HK-2 (cell line): ENCODE results near the gene BANP.
"Not testable (repeated sequence)": the region's sequence is repeated elsewhere in the genome, so short reads cannot be mapped to it uniquely, and the experiment has no call there.

Experiments used
- DNase-seq: peaks from one replicate; pipeline ENCODE4 v3.0.0-alpha.2; 2018; ENCODE audit not compliant: unreplicated experiment

Gene BANP

DNA sequence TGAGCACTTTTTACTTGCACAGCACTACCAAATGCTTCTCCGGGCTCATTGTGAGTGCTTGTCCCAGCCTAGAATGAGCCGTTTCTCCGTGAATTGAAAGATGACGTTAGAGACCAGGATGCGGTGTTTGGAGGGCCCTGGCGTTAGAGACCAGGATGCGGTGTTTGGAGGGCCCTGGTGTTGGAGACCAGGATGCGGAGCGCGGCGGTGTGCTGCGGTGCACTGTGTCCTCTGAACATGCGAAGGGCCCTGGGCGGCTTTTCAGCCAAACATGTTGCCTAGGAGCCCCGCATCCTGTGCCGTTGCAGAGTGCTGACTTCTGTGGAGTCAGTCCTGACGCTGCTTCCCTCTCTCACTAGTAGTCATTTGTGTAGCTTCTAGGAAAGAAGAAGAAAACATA lies 42.7 kb downstream of the BANP start:
- no peak for DNase-seq

DNA sequence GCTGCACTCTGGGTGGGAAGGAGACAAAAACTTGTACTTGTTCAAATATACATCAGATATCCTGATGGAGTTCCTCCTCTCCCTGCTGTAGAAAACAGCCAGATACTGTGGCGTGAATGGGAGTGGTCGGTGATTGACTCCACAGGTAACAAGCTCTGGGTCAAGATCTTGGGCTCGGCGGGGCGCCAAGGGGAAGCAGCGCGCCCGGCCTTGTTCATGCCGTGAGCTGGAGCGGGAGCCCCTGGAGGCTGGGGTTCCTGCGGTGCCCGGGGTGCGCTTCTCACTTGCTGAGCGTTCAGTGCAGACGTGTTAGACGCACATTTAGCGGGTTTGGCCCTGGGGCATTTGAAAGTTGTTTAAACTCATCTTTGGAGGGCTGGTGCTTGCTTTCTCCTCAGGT lies 44.4 kb downstream of the BANP start:
- DNase-seq = no peak

DNA sequence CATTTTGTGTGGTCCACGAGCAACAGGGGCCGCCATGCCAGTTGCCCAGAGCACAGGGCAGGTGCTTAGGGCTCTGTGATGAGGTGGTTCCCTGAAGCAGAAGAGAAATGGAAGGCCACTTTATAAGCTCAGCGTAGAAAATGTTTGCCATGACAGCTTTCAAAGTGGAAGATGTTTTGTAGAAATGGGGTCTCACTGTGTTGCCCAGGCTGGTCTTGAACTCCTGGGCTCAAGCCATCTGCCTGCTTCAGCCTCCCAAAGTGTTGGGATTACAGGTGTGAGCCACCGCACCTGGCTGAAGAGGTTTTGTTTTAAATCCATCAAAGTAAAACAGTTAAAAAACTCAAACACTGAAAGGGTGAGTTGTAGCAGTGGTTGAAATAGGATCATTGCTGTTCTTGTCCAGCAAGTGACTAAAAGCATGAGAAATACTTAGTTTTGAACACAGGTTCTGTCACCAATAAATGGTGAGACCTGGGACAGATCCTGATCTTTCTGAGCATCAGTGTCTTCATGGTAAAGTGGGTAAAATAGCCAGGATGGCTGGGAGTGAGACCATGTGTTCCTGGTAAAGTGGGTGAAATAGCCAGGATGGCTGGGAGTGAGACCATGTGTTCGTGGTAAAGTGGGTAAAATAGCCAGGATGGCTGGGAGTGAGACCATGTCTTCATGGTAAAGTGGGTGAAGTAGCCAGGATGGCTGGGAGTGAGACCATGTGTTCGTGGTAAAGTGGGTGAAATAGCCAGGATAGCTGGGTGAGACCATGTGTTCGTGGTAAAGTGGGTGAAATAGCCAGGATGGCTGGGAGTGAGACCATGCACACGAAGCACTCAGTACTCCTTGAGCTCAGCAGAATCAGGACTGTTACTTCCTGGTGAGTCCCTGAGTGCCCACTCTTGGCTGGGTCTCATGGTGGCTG lies 46.0 kb downstream of the BANP start:
- DNase-seq = no peak

- not testable (repeated sequence) for DNase-seq
These were observed 47.1 kb downstream of the BANP start for GRCh38 chr16:87998184-87998793.

DNA sequence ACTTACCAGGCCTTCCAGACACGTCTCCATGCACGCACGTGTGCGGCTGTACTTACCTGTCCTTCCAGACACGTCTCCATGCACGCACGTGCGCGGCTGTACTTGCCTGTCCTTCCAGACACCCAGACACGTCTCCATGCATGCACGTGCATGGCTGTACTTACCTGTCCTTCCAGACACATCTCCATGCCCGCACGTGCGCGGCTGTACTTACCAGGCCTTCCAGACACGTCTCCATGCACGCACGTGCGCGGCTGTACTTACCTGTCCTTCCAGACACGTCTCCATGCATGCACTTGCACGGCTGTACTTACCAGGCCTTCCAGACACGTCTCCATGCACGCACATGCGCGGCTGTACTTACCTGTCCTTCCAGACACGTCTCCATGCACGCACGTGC lies 47.8 kb downstream of the BANP start:
- DNase-seq = not testable (repeated sequence)

DNA sequence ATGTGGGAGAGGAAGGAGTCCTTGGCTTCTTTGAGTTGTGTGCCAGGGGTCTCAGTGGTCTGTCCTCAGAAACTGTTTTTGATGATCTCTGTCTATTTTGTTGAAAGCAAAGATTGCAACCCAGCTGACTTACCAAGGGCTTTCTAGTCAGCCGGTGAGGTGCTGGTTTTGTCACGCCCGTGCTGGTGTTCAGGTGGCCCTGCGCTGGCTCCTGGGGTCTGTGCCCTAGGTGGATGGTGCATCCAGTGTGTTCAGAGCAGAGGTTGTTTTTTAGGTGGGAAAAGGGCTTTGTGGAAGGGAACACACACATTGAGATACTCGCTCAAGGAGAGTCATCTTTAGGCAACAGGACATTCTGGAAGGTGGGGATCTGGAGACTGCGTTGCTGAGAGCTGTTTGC lies 51.0 kb downstream of the BANP start:
- DNase-seq = no peak

- no peak for DNase-seq
These were observed 51.5 kb downstream of the BANP start for GRCh38 chr16:88002749-88003148.

- no peak for DNase-seq
These were observed 52.1 kb downstream of the BANP start for GRCh38 chr16:88003316-88003715.

DNA sequence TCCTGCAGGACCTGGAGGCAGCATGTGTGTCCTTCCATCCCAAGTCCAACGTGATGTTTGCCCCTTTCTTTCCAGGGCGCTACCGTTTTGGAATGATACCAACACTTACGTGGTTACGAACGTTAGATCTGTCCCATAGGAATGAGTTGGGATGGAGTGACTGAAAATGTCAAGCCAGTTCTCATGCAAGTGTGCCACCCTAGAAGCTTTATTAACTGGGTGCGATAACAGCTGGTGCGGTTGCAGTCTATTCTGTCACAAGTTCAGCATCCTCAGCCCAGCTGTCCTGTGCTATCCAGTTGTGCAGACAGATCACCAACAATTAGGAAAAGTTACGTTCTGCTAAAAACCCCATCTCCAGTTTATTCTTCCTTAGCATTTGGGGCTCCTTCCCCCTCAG lies 52.5 kb downstream of the BANP start:
- no peak for DNase-seq

- no peak for DNase-seq
These were observed 53.2 kb downstream of the BANP start for GRCh38 chr16:88004391-88004790.

- no peak for DNase-seq
These were observed 53.9 kb downstream of the BANP start for GRCh38 chr16:88005181-88005581.

DNA sequence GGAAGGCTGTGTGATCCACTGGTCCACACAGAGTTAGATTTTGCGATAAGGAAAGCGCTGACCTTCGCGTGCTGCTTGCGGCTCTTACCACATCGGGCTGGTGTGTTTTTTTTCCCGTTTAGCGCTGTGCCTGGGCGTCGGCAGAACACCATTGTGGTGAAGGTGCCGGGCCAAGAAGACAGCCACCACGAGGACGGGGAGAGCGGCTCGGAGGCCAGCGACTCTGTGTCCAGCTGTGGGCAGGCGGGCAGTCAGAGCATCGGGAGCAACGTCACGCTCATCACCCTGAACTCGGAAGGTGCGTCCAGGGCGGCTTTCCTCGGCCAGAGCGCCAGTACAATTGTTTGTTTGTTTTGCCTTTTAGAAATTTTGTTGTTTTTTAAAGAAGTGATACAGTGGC lies 54.7 kb downstream of the BANP start:
- DNase-seq = no peak

GRCh38 chr16:88007321-88007731 lies 56.1 kb downstream of the BANP start:
- no peak for DNase-seq

- DNase-seq = no peak
These were observed 57.6 kb downstream of the BANP start for GRCh38 chr16:88008840-88009239.

GRCh38 chr16:88009563-88010342 lies 58.5 kb downstream of the BANP start:
- DNase-seq = no peak

DNA sequence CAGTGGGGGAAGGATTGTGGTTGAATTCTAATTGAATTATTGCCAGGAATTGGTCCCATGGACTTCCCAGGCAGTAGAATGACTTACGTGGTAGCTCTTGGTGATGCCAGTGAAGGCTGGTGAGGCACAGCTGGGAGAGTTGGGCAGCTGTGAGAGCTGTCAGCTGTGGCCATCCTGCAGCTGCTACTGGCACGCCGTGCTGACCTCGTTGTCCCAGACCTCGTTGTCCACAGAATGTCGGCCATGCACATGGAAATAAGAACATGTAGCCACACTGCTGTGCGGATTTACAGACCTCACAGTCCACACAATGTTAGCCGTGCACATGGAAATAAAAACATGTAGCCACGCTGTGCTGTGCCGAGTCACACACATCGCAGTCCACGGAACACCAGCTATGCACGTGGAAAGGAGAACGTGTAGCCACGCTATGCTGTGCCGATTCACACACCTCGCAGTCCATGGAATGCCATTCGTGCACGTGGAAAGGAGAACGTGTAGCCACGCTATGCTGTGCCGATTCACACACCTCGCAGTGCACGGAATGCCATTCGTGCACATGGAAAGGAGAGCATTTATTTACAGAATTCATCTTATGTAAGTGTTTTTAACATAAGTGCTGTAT lies 59.2 kb downstream of the BANP start:
- no peak for DNase-seq

- DNase-seq = no peak
These were observed 59.8 kb downstream of the BANP start for GRCh38 chr16:88010968-88011483.

DNA sequence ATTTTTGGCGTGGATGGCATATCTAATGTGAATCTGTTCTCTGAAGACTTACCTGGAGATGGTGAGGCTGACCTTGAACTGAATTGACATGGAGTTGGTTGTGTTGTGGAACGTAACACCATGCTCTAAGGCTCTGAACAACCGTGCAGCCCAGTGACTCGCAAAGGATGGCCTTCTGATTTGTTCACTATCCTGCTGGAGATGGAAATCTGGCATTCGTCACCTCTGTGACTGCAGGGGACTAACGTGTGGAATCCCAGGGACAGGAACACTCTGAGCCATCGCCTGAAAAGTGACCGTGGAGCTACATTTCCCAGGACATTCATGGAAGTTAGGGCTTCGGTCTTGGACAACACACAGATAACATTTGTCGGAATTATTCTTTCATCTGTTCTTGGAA lies 61.1 kb downstream of the BANP start:
- no peak for DNase-seq

GRCh38 chr16:88013091-88013609 lies 61.9 kb downstream of the BANP start:
- DNase-seq = peak; percentile 90

DNA sequence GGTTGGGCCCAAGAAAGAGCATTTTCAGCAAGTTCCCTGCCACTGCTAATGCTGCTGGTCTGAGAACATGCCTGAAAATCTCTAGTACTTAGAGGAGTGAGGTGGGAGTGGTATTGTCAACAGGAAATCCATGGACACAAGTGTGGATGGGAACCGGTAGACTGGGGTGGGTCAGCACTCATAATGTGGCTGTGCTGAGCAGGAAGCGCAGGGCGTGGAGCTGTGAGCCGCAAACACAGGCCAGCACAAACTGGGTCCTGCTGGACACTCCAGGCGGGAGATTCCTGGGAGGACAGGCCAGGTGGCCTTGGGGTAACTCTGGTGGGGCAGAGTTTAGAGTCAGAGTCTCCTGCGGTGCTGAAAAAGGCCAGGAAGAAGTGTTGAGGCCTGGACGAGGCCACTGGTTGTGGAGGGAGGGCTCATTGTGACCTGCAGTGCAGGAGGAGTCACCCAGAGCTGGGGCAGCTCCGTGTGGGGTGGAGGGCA lies 62.6 kb downstream of the BANP start:
- DNase-seq = no peak

GRCh38 chr16:88014252-88014781 lies 63.1 kb downstream of the BANP start:
- no peak for DNase-seq
